SK-N-SH (cell line): ENCODE data around the gene UNC5B. TPM values are rescaled to one million over a fixed set of nuclear protein-coding genes. Genes with fewer than 3 reads are reported as not detected.
"Not testable (repeated sequence)": the region's sequence is repeated elsewhere in the genome, so short reads cannot be mapped to it uniquely, and the experiment has no call there.

ENCODE experiments used
- CTCF ChIA-PET: fragments of 300-600, 350-600 bp; formaldehyde crosslinking; extraction: SDS; loops from one replicate; lab custom pipeline; 2021; lab: Yijun Ruan, JAX
- POLR2A ChIA-PET: fragments of 350-600 bp; sonication (Branson Sonifier 250); formaldehyde crosslinking; extraction: SDS; loops from one replicate; lab custom pipeline; 2020; ENCODE audit warnings: antibody characterized with exemption, inconsistent platforms; lab: Yijun Ruan, JAX
- DNase-seq: peaks from one replicate; pipeline ENCODE4 v3.0.0; 2012
- H2AFZ ChIP-seq: fragments of 200-600 bp; sonication (generic); 2 replicates; pipeline ENCODE4 v1.8.1; 2016; ENCODE audit warnings: antibody characterized with exemption, mild to moderate bottlenecking, low read depth
- H3F3A ChIP-seq: fragments of 200-600 bp; sonication (generic); replicated peaks from 2 replicates; pipeline ENCODE3; 2016; ENCODE audit warnings: antibody characterized with exemption, mild to moderate bottlenecking; ENCODE audit not compliant: insufficient read depth
- H3K27ac ChIP-seq, 2 experiments: fragments of 200-500 bp in 1 of 2; fragments of 200-600 bp in 1 of 2; sonication (Bioruptor generic) in 1 of 2; sonication (generic), shearing (Covaris generic) in 1 of 2; 2 replicates each; pipeline versions ENCODE4 v1.5.1 to v1.6.1; 2014 to 2016; ENCODE audit warnings: low read depth in 2 of 2, inconsistent platforms in 1 of 2, low read length in 1 of 2, mild to moderate bottlenecking in 1 of 2, mixed read lengths in 1 of 2
- H3K27me3 ChIP-seq: fragments of 200-600 bp; sonication (generic), shearing (Covaris generic); 2 replicates; pipeline ENCODE4 v1.6.1; 2016; ENCODE audit warnings: mixed run types; ENCODE audit not compliant: insufficient read depth
- H3K36me3 ChIP-seq, 2 experiments: fragments of 200-500 bp in 1 of 2; fragments of 200-600 bp in 1 of 2; sonication (Bioruptor generic) in 1 of 2; sonication (generic) in 1 of 2; replicated peaks in 1 of 2; 2 replicates each; pipeline versions ENCODE3 to v1.5.1; 2014 to 2016; ENCODE audit warnings: low read length in 1 of 2, mild to moderate bottlenecking in 1 of 2; ENCODE audit not compliant: insufficient read depth in 2 of 2, control insufficient read depth in 1 of 2
- H3K4me1 ChIP-seq, 2 experiments: fragments of 200-500 bp in 1 of 2; fragments of 200-600 bp in 1 of 2; sonication (Bioruptor generic) in 1 of 2; sonication (generic), shearing (Covaris generic) in 1 of 2; 2 replicates each; pipeline versions ENCODE4 v1.5.1 to v1.6.1; 2014 to 2016; ENCODE audit warnings: low read depth in 1 of 2, low read length in 1 of 2, mixed run types in 1 of 2; ENCODE audit not compliant: insufficient read depth in 2 of 2, control insufficient read depth in 1 of 2
- H3K4me2 ChIP-seq: fragments of 200-600 bp; sonication (generic), shearing (Covaris generic); 2 replicates; pipeline ENCODE4 v1.6.1; 2017; ENCODE audit warnings: mixed run types
- H3K4me3 ChIP-seq, 2 experiments: fragments of 200-500 bp in 1 of 2; fragments of 200-600 bp in 1 of 2; sonication (Bioruptor generic) in 1 of 2; sonication (generic), shearing (Covaris generic) in 1 of 2; 2 replicates each; pipeline versions ENCODE4 v1.5.1 to v1.8.1; 2014 to 2016; ENCODE audit warnings: low read depth in 2 of 2, inconsistent platforms in 1 of 2, low read length in 1 of 2, mild to moderate bottlenecking in 1 of 2, mixed read lengths in 1 of 2, moderate library complexity in 1 of 2
- H3K79me2 ChIP-seq: fragments of 200-600 bp; sonication (generic); 2 replicates; pipeline ENCODE4 v1.8.1; 2017; ENCODE audit warnings: mild to moderate bottlenecking; ENCODE audit not compliant: insufficient read depth
- H3K9ac ChIP-seq: fragments of 200-600 bp; sonication (generic); 2 replicates; pipeline ENCODE4 v1.6.1; 2017; ENCODE audit warnings: mixed run types
- H3K9me2 ChIP-seq: fragments of 200-600 bp; sonication (generic); 2 replicates; pipeline ENCODE4 v1.6.1; 2017; ENCODE audit warnings: mixed run types
- H3K9me3 ChIP-seq: fragments of 200-600 bp; sonication (generic); 2 replicates; pipeline ENCODE4 v1.6.1; 2017; ENCODE audit warnings: mixed run types, mild to moderate bottlenecking, moderate library complexity
- H4K20me1 ChIP-seq: fragments of 200-600 bp; sonication (generic); 2 replicates; pipeline ENCODE4 v1.6.1; 2017; ENCODE audit warnings: mild to moderate bottlenecking, mixed run types; ENCODE audit not compliant: insufficient read depth
- CHD2 ChIP-seq: fragments of 150-350 bp; IDR thresholded peaks from 2 replicates; pipeline ENCODE4 v1.6.1; 2018; ENCODE audit warnings: low read length; ENCODE audit not compliant: partially characterized antibody
- ELF1 ChIP-seq: IDR thresholded peaks from 2 replicates; pipeline ENCODE4 v1.4.0; 2012
- EZH2phosphoT487 ChIP-seq: fragments of 200-600 bp; sonication (generic); IDR thresholded peaks from 2 replicates; pipeline ENCODE4 v1.6.1; 2017; ENCODE audit warnings: low read depth, mixed run types, mild to moderate bottlenecking, antibody characterized with exemption, moderate library complexity, borderline replicate concordance
- FOXJ3 ChIP-seq: sonication (generic); formaldehyde crosslinking; IDR thresholded peaks from 2 replicates; pipeline ENCODE4 v1.5.1; 2020; ENCODE audit warnings: mild to moderate bottlenecking, missing genetic modification reagents
- FOXM1 ChIP-seq: IDR thresholded peaks from 2 replicates; pipeline ENCODE4 v1.4.0; 2012; ENCODE audit warnings: low read depth, mild to moderate bottlenecking
- MXI1 ChIP-seq: IDR thresholded peaks from 2 replicates; pipeline ENCODE4 v1.6.1; 2012; ENCODE audit warnings: mild to moderate bottlenecking, low read depth, low read length, improper control_type of control experiment
- NRF1 ChIP-seq: IDR thresholded peaks from 2 replicates; pipeline ENCODE4 v1.6.1; 2012; ENCODE audit warnings: low read depth, mild to moderate bottlenecking, low read length
- RXRA ChIP-seq: IDR thresholded peaks from 2 replicates; pipeline ENCODE4 v1.4.0; 2012; ENCODE audit warnings: low read depth, mild to moderate bottlenecking, borderline replicate concordance
- SIN3A ChIP-seq: IDR thresholded peaks from 2 replicates; pipeline ENCODE4 v1.6.1; 2012; ENCODE audit warnings: low read depth, mild to moderate bottlenecking, low read length, moderate library complexity, borderline replicate concordance
- USF1 ChIP-seq: IDR thresholded peaks from 2 replicates; pipeline ENCODE4 v1.4.0; 2012; ENCODE audit warnings: low read depth, borderline replicate concordance
- YY1 ChIP-seq: IDR thresholded peaks from 2 replicates; pipeline ENCODE4 v1.4.0; 2012; ENCODE audit warnings: low read depth, mild to moderate bottlenecking
- ZBTB33 ChIP-seq: IDR thresholded peaks from 2 replicates; pipeline ENCODE4 v1.4.0; 2012; ENCODE audit warnings: low read depth, borderline replicate concordance
- WGBS: methylation state at CpG from one replicate; pipeline ENCODE4 v1.1.6; 2017; ENCODE audit warnings: low lambda C conversion rate; 5-methylcytosine and 5-hydroxymethylcytosine counted together
- polyA plus RNA-seq, 3 experiments: library from polyadenylated mRNA; depleted of rRNA; stranded (reverse); fragments of >200 nt; gene quantifications; 2 replicates each; pipeline ENCODE4 v1.2.3, GENCODE V29; 2012

The UNC5B gene
- polyA plus RNA-seq, 1 of the 3 experiments (the other 2 are of a cell fraction), result 13.8 TPM

GRCh38 chr10:71272056-71272771, 59.8 kb downstream of the UNC5B start (continued):
- TF ChIP-seq ZBTB33 (no peak), USF1 (no peak), EZH2phosphoT487 (no peak), CHD2 (no peak), RXRA (0 out of 2 replicates have a peak, but pooled peaks have one; percentile 7), ELF1 (no peak), FOXJ3 (peak; percentile 84), YY1 (no peak), MXI1 (peak; percentile 53), SIN3A (no peak), NRF1 (no peak), FOXM1 (no peak)

- not testable (repeated sequence) for DNase-seq, H3K27me3 ChIP-seq, H3K9me2 ChIP-seq, H3K36me3 ChIP-seq, H3K9me3 ChIP-seq, H3K9ac ChIP-seq, H2AFZ ChIP-seq, H3K4me3 ChIP-seq
- H3K4me1 ChIP-seq, result peaks cover 35 to 90% of the 10 kb centered on the region in 2 experiments
- H4K20me1 ChIP-seq, result peaks cover 67% of the 10 kb centered on the region; the same call in 1 of the 2 replicates
- peak overlapping the region; percentile 62; the same call in 1 of the 2 replicates for H3K4me2 ChIP-seq
- 89% methylated on average over 11 of the region's 11 CpGs for WGBS
- ChIA-PET CTCF (interaction anchor here (1.0 to 10.4 kb wide), 6 partner anchors 9 to 370 kb away, joined by 3 to 139 read pairs (median 63); partner anchors contain the start of gene UNC5B), POLR2A (interaction anchor here (0.7 kb wide), 1 partner anchor 31 kb away, joined by 3 read pairs; no protein-coding TSS in a partner anchor)
- H3K79me2 ChIP-seq, result peaks cover 78% of the 10 kb centered on the region
- peaks cover 24% of the 10 kb centered on the region for H3F3A ChIP-seq
- H3K27ac ChIP-seq, result peak overlapping the region; percentile 68 to 96; a peak in 3 of 4 replicates
These were observed 60.6 kb downstream of the UNC5B start for GRCh38 chr10:71272974-71273373.
